GM19328 (cell line): ENCODE measurements around the gene RTTN.
A peak's percentile ranks its signal among the peaks of the same experiment; 100 is the strongest.

ENCODE experiments used
- ATAC-seq: cut with Tn5 transposase; IDR thresholded peaks from one replicate; pipeline ENCODE4 v1.9.1; 2021; ENCODE audit warnings: mild to moderate bottlenecking, moderate library complexity; ENCODE audit not compliant: unreplicated experiment

RTTN gene

GRCh38 chr18:70031221-70031620 is 174.3 kb downstream of the RTTN start:
- ATAC-seq: no peak

DNA sequence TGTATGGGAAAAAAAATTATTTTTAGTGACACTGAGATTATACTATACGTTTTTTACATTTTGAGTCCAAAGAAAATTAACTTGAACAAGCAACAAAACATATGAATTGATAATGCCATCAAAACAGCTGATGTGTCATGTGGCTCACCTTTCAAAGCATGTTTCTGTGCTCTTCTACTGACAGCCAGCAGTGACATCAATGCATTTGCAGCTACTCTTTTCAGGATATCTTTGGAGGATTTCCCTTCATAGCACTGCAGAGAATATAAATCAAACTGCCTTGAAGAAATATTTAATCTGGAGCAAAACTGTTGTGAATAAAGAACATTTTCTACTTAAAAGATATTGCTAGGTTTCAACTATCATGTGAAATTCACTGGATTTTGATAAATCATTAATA is 174.8 kb downstream of the RTTN start:
- no peak for ATAC-seq

DNA sequence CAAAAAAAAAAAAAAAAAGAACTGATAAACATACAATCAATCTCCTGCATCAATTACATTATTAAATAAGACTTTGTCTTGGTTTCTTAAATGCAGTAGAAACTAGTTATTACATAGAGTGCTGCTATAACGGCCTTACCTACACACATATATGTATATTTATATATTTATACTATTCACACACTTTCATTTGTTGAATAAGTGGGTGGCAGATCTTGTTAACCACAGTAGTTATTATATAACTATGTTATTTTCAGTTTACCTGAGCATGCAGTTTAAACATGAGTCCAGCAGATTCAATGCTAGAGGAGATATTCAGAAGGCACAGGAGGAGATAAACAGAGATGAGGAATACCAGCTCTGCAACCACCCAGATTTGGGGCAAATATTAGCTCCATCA is 176.3 kb downstream of the RTTN start:
- ATAC-seq: peak; percentile 32

DNA sequence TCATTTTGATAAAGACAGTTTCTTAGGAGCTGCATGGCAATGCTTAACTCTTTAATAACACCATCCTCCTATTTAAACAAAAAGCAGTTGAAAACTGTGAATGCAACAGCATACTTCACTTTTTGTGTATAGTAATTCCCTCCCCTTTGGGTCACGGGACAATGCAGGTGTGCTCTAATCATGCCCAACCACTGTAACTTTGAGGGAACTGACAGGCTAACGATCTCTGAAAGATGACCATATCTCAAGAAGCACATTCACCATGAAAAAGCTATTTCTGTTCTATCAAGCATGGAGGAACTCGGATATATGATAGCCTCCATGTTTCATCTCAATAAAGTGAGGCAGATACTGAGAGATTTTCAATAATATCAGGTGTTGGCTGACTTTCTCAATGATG is 176.8 kb downstream of the RTTN start:
- peak; percentile 81 for ATAC-seq

GRCh38 chr18:70028084-70028483 is 177.4 kb downstream of the RTTN start:
- ATAC-seq: no peak

DNA sequence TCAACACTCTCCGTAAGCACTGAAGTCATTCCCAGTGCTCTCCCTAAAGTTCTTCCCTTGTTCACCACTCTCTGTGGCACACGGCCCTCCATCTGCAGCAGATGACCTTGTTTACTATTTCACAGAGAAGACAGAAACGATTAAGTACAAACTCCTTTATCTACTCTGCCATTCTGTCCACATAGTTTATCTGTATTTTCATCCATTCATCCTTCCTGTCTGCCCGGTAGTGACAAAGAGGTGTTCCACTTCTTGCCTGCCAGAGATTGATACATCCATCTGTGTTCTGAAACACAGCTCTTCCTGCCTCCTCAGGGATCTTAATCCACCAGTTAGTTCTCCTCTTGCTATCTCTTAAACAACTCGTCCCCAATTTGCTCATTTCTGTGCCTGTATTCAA is 179.9 kb downstream of the RTTN start:
- ATAC-seq: no peak

DNA sequence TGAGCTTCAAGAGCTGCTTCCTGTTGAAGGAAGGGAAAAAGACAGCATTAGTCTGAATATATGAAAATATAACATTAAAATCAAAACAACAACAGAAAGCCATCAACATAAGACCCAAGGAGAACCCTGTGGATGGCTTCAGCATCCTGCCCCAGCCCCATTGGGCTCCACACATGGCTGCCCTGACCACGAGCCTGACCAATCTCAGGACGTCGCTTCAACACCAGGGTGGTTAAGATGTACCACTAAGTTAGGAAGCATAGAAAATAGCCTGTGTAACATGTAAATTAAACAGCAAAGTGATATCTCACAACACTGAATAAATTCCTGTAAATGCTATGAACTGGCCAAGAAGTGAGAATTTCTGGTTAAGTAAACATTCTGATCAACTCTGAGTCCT is 180.7 kb downstream of the RTTN start:
- no peak for ATAC-seq

DNA sequence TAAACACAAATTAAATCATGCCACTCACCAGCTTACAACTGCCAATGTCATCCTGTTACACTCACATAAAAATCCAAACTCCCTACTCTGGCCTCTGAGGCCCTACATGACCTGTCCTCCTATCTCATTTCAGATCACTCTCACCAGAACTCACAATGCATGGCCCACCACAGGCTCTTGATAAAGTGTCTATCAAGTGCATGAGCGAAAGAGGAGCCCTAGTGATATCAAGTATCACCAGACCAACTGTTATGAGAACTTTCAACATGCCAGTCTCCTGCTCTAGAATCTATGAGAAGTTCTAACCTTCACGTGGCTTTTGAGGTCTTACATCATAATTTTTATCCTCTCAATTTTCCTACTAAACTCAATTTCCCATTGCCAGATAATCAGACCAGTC is 181.4 kb downstream of the RTTN start:
- ATAC-seq: no peak

- ATAC-seq: no peak
Observed at GRCh38 chr18:70022636-70023035, 182.9 kb downstream of the RTTN start.

GRCh38 chr18:70021498-70021897 is 184.0 kb downstream of the RTTN start:
- ATAC-seq: no peak

- no peak for ATAC-seq
Observed at GRCh38 chr18:70021043-70021442, 184.4 kb downstream of the RTTN start.

DNA sequence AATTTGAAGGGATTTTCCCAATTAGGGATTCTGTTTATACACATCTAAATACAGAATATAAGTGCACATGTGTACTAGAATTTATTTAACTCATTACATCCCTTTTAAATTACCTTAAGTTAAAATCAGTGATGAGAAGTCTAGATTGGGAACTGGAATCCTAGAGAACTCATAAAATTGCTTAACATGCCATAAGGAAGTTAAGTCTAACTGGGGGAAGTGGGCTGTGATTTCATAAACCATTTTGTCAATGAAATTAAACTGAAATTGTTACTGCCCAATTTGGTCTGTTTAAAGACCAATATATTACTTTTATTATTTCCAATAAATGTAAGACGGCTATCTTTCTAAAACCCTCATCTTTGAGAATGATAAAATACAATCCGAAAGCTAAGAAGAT is 185.5 kb downstream of the RTTN start:
- no peak for ATAC-seq

- ATAC-seq: no peak
Observed at GRCh38 chr18:70019136-70019535, 186.4 kb downstream of the RTTN start.

- no peak for ATAC-seq
Observed at GRCh38 chr18:70015127-70015526, 190.4 kb downstream of the RTTN start.

DNA sequence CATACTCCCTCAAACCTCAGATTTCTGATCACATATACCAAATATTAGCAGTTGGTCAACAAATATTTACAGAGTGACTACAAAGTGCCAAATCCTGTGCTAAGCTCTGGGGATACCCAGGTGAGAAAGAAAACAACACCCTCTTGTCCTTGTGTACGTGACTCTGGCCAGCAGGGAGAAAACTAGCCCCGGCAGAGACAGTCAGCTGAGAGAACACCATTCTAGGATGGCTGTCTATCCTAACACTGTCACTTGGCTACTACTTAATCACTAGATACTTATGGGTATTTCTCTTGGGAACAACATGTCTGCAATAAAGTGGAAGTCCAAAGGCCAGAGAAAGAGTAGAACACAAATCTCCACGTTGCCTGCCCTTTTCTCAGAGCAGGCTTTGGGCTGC is 199.9 kb downstream of the RTTN start:
- no peak for ATAC-seq

DNA sequence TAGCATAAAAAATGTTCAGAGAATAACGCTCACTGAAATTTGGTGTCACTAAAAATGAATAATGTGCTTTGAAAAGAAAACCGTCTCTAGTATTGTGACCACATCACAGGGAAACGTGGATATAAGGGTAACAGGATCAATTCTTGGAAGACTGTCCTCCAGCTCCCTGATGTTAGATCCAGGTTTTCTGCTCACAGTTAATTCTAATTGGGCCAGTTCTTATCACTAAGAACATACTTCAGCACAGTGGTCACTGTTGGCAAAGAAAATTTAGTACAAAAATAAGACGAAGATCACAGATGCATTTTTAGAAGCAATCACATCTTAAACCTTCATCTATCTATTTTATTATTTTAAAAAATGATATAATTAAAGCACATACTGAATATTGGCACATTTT is 200.8 kb downstream of the RTTN start:
- no peak for ATAC-seq

DNA sequence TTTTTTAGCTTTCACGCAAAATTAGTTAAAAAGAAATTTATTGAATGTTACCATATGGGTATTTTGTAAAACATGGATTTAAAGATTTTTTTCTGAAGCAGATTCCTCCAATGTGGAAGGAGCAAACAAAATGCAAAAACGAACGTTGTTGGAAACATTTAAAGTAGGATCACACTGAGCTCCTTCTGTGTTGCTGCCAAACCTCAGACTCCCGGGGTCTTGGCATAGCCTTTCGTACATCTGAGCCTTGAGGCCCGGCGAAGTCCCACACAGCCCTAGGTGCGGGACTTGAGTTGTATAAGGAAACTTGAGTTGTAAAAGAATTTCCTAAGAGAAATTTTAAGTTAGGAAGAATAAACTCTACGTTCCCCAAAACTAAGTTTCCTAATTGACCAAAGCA is 205.8 kb downstream of the RTTN start:
- no peak for ATAC-seq

- ATAC-seq: no peak
Observed at GRCh38 chr18:69998523-69998987, 206.9 kb downstream of the RTTN start.

- no peak for ATAC-seq
Observed at GRCh38 chr18:69996951-69997798, 208.3 kb downstream of the RTTN start.

DNA sequence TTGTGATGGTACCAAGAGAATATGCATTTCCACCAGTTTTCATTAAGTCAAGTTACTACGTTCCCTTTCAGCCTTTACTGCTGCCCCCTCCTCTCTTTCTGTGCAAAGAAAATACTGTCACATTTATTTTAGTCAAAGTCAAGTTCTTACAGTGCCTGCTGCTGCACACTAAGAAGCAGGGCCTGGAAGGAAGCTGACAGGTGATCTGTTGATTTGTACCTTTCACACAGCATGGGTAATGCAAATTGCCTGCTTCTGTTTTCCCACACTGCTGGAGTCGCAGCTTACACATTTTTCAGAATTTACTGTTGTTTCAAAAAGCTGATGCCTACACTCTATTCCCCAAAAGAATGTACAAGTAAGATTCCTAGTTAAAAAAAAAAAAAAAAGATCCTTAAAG is 209.1 kb downstream of the RTTN start:
- no peak for ATAC-seq

- ATAC-seq: no peak
Observed at GRCh38 chr18:69995774-69996173, 209.7 kb downstream of the RTTN start.

- no peak for ATAC-seq
Observed at GRCh38 chr18:69992776-69993175, 212.7 kb downstream of the RTTN start.

- ATAC-seq: no peak
Observed at GRCh38 chr18:69987870-69988269, 217.6 kb downstream of the RTTN start.
